HG03280 (cell line): ENCODE measurements around the gene ARHGEF16.

Experiments used
- ATAC-seq: cut with Tn5 transposase; IDR thresholded peaks from one replicate; pipeline ENCODE4 v1.9.1; 2021; ENCODE audit warnings: mild to moderate bottlenecking, moderate library complexity; ENCODE audit not compliant: unreplicated experiment

Gene ARHGEF16

DNA sequence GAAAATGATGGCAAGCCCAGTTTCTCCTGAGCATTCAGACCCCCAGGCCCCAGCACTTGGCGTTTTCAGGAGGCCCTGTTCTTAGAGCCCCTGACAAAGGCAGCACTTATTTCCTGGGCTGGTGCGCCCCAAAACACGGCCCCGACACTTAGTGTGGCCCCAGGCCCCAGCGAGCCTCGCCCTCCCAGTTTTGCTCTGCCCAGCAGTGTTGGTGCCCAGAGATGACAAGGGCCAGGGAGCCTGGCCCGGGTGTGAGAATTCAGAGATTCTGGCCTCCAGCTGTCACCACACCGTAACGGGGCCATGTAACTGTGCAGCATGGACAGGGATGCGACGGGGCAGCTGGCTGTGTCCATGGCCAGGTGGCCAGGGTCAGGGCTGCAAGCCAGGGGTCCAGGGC is 18.0 kb upstream of the ARHGEF16 start:
- no peak for ATAC-seq

DNA sequence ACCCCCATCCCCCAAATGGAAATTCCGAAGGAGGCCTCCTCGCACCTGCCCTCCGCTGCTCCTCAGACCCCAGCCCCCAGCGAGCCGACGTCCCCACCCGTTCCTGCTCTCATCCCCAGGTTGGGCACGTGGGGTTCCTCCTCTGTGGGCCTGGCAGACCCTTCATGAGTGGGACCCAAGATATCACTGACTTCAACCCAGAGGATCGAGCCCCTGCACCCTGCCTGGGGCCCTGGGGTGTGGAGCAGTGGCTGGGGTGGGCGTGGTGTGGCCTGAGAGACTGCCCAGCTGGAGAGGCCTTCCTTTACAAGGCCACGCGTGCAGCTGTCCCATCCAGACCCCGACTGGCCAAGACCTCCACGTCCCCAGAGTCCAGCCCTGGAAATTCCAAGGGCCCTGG is 17.6 kb upstream of the ARHGEF16 start:
- no peak for ATAC-seq

- no peak for ATAC-seq
Observed at GRCh38 chr1:3438661-3439180, 15.7 kb upstream of the ARHGEF16 start.

DNA sequence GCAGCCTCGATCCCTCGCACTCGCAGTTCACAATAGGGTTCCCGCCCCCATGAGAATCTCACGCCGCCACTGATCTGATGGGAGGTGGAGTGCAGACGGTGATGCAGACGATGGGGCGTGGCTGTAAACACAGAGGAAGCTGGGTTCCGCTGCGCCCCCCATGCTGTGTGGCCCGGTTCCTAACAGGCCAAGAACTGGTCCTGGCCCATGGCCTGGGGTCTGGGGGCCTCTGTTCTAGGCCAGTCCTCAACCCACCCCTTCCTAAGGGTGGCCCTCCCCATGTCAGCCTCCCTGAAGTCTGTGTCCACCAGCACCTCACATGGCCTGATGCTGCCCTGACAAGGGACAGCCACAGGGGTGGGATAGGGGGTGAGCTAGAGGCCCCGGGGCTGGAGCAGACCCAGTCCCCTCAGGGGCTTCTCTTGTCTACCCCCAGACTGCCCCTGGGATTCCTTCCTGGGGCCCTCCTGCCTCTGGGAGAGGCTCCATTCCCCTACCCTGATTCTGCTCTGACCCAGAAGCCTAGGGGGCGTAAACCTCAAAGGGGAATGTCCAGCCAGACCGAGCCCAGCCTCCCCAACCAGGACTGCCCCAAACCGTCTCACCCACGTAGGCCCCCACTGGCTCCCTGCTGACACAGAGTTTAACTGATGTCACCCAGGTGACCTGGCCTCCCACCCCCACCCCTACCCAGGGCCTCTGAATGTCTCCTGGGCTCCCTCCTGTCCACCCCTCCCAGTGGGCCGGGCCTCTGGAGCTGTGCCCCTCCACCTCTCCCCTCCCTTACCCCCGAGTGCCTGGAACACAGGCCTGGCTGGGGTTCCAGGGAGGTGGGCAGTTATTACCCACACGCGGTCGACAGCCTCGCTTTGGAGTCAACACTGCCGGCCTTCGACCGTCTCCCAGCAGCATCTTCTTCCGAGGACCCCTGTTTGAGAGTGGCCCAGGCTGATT is 14.8 kb upstream of the ARHGEF16 start:
- ATAC-seq: no peak

GRCh38 chr1:3440300-3440681 is 14.2 kb upstream of the ARHGEF16 start:
- ATAC-seq: no peak

DNA sequence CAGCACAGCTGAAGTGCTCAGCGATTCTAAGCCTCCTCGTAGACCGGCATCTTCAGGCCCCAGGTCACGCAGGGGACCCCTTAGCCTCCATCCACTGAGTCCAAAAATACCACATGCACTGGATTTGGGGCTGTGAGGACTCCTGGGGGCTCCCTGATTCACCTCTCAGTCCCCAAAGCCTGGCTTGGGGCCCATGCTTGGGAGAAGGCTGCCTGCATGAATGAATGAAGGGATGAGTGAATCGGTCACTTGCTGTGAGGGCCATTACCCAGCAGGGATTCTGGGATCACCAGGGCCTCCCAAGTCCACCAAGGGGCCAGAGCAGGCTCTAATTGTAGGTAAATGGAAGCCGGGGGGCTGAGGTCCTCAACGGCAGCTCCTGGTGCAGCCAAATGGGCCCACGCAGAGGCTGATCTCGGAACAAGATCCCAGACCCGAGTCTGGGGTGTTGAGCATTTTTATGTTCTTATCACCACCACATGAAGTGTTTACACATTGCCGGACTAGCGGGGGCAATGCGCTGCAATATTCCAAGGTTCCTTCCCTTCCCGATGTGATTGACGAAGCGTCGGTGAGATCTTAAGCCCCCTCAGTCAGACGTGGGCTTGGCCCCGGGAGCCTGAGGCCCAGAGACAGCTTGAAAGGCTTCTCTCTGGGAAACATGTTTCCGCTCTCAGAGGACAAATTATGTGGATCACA is 13.6 kb upstream of the ARHGEF16 start:
- ATAC-seq: no peak

DNA sequence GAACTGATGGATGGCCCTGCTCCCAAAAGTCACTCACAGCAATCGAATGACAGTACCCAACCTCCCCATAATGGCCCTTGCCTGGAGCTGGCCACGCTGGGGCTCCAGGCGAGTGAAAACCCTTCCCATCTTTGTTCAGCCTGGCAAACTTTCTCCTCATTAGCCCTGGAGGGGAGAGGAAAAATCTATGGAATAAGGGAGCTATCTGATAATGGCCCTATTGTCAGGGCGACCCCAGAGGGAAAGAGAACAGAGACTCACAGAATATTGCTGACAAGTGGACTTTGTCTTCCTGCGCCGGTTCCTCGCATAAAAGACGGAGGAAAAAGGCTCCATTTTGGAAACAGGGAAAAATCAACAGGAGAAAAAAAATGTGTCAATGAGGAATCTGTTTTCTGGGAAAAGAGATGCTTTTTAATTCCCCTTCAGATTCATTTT is 13.0 kb upstream of the ARHGEF16 start:
- no peak for ATAC-seq

- ATAC-seq: no peak
Observed at GRCh38 chr1:3441880-3442279, 12.6 kb upstream of the ARHGEF16 start.

- no peak for ATAC-seq
Observed at GRCh38 chr1:3442331-3442730, 12.1 kb upstream of the ARHGEF16 start.

- no peak for ATAC-seq
Observed at GRCh38 chr1:3442901-3443300, 11.6 kb upstream of the ARHGEF16 start.

- no peak for ATAC-seq
Observed at GRCh38 chr1:3443807-3444206, 10.7 kb upstream of the ARHGEF16 start.

GRCh38 chr1:3444298-3444697 is 10.2 kb upstream of the ARHGEF16 start:
- ATAC-seq: no peak

- no peak for ATAC-seq
Observed at GRCh38 chr1:3444736-3445135, 9.7 kb upstream of the ARHGEF16 start.

- no peak for ATAC-seq
Observed at GRCh38 chr1:3450202-3450863, 4.1 kb upstream of the ARHGEF16 start.

DNA sequence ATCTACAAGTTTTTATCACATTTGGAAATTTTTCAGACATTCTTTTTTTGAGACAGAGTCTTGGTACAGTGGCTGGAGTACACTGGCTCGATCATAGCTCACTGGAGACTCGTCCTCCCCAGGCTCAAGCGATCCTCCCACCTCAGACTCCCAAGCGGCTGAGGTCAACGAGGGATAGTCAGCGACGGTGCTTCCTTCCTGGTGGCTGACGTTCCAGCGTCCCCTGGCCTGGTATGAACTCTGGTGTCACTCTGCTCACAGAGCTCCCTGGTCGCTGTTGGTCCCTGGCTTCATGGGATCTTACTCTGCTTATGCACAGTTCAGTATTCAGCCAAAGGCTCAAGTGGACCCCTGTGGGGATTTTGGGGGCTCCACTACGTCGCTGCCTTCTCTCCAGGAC is 3.5 kb upstream of the ARHGEF16 start:
- ATAC-seq: no peak

DNA sequence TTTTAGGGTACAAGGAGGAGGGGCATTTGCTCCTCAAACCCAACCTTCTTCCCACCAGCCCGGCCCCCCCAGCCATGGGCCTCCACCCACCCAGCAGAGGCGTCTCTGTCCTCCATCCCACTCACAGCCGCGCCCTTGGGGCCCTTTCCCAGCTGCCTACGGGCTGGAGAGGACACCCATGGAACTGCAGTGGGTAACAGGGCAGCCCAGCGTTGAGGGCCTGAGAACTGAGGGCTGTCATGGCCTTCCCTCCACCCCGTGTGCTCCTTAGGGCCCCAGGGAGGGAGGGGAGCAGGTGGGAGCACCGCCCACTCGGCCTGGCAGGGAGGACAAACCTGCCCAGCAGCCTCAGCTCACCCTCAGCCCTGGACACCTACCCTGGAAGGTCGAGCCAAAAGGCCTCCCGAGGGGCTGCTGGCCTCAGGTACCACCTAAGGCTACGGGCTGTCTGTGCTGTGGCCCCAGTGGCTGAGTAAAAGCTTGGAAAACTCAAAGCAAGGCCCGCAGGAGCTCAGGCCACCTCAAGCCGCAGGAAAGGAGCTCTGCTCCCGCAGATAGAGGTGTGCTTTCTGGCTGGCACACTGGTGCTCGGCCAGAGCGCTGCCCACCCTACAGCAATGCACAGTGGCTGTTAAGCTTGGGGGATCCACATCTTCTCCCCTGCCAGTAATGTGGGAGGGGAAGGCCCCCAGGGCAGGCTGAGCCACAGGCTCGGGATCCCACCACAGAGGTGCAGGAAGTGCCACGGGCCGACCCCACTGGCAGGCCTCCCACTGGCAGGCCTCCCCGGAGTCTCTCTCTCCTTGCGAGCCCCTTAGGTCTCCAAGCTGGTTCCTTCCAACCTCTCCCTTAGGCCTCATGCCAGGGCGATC is 2.2 kb upstream of the ARHGEF16 start:
- no peak for ATAC-seq

GRCh38 chr1:3452866-3453175 is 1.6 kb upstream of the ARHGEF16 start:
- no peak for ATAC-seq

GRCh38 chr1:3453203-3453761 is 1.2 kb upstream of the ARHGEF16 start:
- no peak for ATAC-seq

- no peak for ATAC-seq
Observed at GRCh38 chr1:3454811-3455618, 550 bp downstream of the ARHGEF16 start.
